ENCODE results near the gene RPS6KA3.
"Not testable (repeated sequence)": the region's sequence is repeated elsewhere in the genome, so short reads cannot be mapped to it uniquely, and the experiment has no call there.

RPS6KA3 gene

DNA sequence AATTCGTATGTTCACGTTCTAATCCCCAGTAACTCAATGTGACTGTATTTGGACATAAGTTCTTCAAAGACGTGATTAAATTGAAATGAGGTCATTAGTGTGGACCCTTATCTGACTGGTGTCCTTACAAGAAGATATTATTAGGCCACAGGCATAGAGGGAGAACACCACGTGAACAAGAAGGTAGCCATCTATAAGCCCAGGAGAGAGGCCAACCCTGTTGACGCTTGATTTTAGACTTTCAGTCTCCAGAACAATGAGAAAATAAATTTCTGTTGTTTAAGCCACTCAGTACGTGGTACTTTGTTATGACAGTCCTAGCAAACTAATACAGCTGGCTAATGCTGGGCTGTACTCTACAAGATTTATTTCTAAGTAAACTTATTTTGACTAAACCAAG is 123.6 kb downstream of the RPS6KA3 start:
- DNase-seq (ENCODE audit: low read depth): no peak

- peak; percentile 74 for DNase-seq (ENCODE audit: low read depth)
These were observed 125.2 kb downstream of the RPS6KA3 start, which contains the start of gene EIF1AX for GRCh38 chrX:20141281-20142220. Gene EIF1AX, minus strand, starts transcription at chrX:20141838. Its CDS starts 198 bp downstream, at chrX:20141640.

DNA sequence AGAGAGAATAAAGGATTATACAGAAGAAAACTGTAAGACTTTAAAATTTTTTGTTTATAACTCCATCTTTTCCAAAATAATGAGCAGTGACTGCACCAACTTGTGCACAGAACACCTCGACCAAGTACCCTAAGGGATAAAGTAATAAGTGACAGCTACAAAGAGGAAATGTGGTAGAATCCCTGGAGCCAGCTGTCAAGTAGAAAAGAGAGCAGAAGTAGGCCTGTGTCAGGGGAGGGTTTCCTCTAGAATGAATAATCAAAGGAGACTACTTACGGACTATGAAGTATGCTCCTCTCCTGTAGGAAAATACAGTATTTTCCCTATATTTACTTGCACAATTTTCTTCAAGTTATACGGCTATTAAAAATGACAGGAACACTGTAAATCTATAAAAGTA is 126.3 kb downstream of the RPS6KA3 start:
- no peak for DNase-seq (ENCODE audit: low read depth)

- DNase-seq (ENCODE audit: low read depth): no peak
These were observed 126.7 kb downstream of the RPS6KA3 start for GRCh38 chrX:20139966-20140365.

GRCh38 chrX:20135944-20136343 is 130.8 kb downstream of the RPS6KA3 start:
- no peak for DNase-seq (ENCODE audit: low read depth)

DNA sequence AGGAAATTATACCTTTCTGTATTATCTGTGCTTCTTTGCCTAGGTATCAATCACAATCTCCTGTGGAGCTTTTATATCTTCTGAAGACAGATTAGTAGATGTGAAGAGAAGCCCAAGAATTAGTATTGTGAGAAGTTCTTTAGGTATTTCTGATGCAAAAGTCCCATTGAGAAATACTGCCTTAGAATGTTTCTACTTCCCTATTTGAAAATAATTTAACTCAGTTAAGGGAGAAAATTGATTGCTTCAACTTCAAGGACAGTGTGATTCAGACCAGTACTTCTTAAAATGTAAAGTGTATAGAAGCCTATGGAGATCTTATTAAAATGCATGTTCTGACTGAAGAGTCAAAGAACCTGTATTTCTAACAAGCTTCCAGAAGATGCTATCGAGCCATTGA is 134.0 kb downstream of the RPS6KA3 start:
- no peak for DNase-seq (ENCODE audit: low read depth)

DNA sequence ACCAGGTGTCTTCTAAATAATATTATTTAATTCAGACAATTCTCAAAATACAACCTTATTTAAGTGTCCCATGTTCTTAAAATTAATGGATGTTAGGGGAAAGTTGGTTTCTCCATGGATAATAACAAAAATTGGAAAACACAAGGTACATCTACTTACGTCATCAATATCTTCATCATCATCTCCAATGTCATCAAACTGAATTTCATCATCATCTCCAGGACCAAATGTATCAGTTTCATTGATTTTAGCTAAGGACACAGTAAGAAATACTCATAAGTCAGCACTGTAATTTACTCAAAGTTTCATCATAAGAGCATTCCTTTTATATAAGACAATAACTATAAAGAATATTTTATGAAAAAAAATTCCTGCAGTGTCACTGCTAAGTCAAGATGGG is 136.4 kb downstream of the RPS6KA3 start:
- DNase-seq (ENCODE audit: low read depth): no peak

- DNase-seq (ENCODE audit: low read depth): no peak
These were observed 137.2 kb downstream of the RPS6KA3 start for GRCh38 chrX:20129547-20129946.

DNA sequence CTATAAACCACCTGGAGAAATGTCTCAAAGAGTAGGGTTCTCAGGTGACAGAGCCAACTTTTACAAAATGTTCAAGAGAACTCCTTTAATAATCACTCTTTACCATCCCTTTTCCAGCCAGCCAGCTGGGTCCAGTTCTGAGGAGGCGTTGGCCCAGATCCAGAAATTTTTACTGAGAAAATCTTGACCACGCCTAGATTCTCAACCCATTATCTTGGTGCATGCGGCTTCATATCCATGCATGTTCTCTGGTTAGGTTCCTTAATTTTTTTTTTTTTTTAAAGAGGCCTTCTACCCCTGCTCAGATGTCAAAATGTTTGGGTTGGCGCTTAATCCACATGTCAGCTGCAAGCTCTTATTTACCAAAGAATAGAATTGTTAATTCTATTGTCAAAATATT is 138.0 kb downstream of the RPS6KA3 start:
- no peak for DNase-seq (ENCODE audit: low read depth)

GRCh38 chrX:20127440-20127839 is 139.3 kb downstream of the RPS6KA3 start:
- not testable (repeated sequence) for DNase-seq (ENCODE audit: low read depth)

DNA sequence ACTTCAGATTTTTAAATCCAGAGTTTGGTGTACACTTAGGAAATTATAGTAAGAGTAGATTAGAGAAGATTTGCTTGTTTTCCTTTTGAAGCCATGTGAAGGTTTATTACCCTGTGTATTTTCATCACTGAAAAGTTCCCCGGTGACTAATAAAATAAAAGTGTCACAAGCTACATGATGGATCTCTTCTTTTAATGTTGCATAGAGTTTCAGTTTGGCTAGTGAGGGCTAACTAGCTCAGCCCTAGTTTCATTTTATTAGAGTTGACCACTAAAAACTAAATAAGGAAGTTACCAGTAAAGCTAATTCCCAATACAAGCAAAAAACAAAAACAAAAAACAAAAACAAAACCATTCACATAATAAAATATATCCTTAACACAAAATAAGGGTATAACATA is 139.9 kb downstream of the RPS6KA3 start:
- not testable (repeated sequence) for DNase-seq (ENCODE audit: low read depth)

GRCh38 chrX:20124964-20125363 is 141.7 kb downstream of the RPS6KA3 start:
- no peak for DNase-seq (ENCODE audit: low read depth)

- DNase-seq (ENCODE audit: low read depth): no peak
These were observed 148.5 kb downstream of the RPS6KA3 start for GRCh38 chrX:20118065-20118824.

DNA sequence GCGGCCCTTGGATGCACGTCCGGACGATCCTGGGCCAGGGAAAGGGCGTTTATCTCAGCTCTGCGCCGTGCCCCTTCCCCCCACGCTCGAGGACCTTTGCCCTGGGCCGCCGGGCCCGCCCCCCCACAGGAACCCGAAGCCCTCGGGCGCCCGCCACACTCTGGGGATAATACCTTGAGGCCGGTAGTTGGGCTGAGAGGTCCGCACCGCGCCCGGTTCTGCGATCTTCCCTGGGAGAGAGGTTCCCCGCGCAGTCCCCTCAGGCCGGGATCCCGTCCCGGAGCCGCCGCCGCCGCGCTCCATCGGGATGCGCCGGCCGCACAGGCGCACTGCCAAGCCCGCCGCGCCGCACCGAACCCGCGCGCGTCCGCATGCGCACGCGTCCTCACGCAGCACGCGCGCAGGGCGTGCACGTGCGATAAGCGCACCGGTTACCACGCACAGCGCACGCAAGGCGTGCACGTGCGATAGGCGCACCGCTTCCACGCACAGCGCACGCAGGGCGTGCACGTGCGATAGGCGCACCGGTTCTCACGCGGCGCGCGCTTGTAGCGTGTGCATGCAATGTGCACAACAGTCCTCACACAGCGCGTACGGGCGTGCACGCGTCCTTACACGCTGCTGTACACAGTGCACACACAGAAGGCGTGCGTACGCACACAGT is 150.0 kb downstream of the RPS6KA3 start, which contains the start of gene MAP7D2:
TSS of gene MAP7D2 (minus strand) at position 331 of the 664 bp plus-strand sequence. CDS start at position 303, 28 bp downstream.
- DNase-seq (ENCODE audit: low read depth): no peak

DNA sequence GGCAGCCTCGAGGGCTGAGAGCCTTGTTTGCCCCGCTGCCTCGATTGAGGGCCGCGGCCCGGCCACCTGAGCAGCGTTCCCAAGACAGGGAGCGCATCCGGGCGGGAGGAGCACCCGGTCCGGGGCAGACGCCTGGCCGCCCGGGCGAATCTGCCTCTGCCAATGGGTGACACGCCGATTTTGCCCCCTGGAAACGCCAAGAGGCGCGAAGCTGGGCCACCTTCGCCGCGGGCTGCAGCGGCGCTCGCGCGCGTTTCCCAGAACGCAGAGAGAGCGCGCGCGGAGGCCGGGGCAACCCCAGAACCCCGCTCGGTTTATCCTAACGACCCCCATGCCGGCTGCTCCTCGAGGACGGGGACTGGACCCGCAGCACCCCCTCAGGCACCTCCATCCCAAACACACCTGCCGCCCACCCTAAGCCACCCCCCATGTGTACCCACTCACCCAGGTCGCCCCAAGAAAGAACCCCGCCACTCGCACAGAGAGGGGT is 150.6 kb downstream of the RPS6KA3 start:
- DNase-seq (ENCODE audit: low read depth): no peak

GRCh38 chrX:20112022-20112774 is 154.5 kb downstream of the RPS6KA3 start:
- DNase-seq (ENCODE audit: low read depth): no peak

DNA sequence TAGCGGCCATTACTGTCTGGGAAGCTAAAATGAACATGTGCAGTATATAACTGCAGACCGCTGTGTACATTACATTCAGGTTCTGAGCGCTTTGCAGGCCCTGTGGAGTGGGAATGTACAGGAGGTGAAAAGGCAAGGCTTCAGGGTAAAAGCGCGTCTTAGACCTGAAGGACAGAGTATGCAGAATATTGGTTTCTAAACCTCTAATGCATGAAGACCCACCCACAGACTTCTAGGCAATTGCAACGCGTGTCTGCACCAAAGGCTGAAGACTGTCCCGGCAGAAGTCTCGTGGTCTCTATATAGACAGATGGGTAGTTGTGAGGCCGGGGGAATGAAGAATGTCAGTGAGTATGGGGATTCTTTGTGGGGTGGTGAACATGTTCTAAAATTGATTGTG is 155.4 kb downstream of the RPS6KA3 start:
- no peak for DNase-seq (ENCODE audit: low read depth)

- DNase-seq (ENCODE audit: low read depth): no peak
These were observed 164.7 kb downstream of the RPS6KA3 start for GRCh38 chrX:20101934-20102581.

Measured in stimulated activated CD8-positive, alpha-beta memory T cell treated with anti-CD3 and anti-CD28 coated beads, Interleukin-15, amount 100 ng/mL, for 24 hours (primary cell).